IMR-90 (cell line): Measurements from ENCODE around the gene ARL2. TPM values are rescaled to one million over a fixed set of nuclear protein-coding genes. Genes with fewer than 3 reads are reported as not detected.

Experiments used
- ATAC-seq: fragments of 200-7000 bp; cut with Tn5 transposase; 2 replicates; pipeline ENCODE4 v1.9.1; 2020; ENCODE audit warnings: low read depth, mild to moderate bottlenecking, moderate library complexity
- BruUV-seq: library from RNA; stranded (reverse); fragments of 400-500 nt; replicated peaks from 2 replicates; lab custom pipeline; 2021; lab: Mats Ljungman, UMichigan
- CTCF ChIA-PET: fragments of 300-600 bp; formaldehyde crosslinking; extraction: SDS; loops from one replicate; lab custom pipeline; 2021; ENCODE audit warnings: antibody characterized with exemption; lab: Yijun Ruan, JAX
- POLR2A ChIA-PET: fragments of 300-600 bp; sonication (Branson Sonifier 250); formaldehyde crosslinking; loops from one replicate; lab custom pipeline; 2022; ENCODE audit warnings: antibody characterized with exemption; ENCODE audit not compliant: unreplicated experiment; lab: Charles Lee
- DNase-seq: peaks from one replicate; pipeline ENCODE4 v3.0.0; 2013
- H2AFZ ChIP-seq: replicated peaks from 2 replicates; pipeline ENCODE3; 2013; ENCODE audit warnings: low read length, mild to moderate bottlenecking; ENCODE audit not compliant: poor library complexity
- H2AK5ac ChIP-seq: 2 replicates; pipeline ENCODE4 v1.6.1; 2013; ENCODE audit warnings: low read depth, low read length, inconsistent platforms
- H2AK9ac ChIP-seq: replicated peaks from 2 replicates; pipeline ENCODE3; 2013; ENCODE audit warnings: mild to moderate bottlenecking, low read depth, low read length, moderate library complexity; ENCODE audit not compliant: poor library complexity
- H2BK120ac ChIP-seq: 2 replicates; pipeline ENCODE4 v1.6.1; 2013; ENCODE audit warnings: low read depth, low read length, inconsistent platforms
- H2BK15ac ChIP-seq: 3 replicates; pipeline ENCODE4 v1.6.1; 2013; ENCODE audit warnings: low read depth, low read length, inconsistent platforms
- H2BK20ac ChIP-seq: 2 replicates; pipeline ENCODE4 v1.6.1; 2013; ENCODE audit warnings: low read depth, mild to moderate bottlenecking, inconsistent platforms, low read length, moderate library complexity
- H2BK5ac ChIP-seq: 2 replicates; pipeline ENCODE4 v1.6.1; 2013; ENCODE audit warnings: mild to moderate bottlenecking, low read depth, low read length, inconsistent platforms; ENCODE audit not compliant: poor library complexity, severe bottlenecking
- H3K14ac ChIP-seq: replicated peaks from 2 replicates; pipeline ENCODE4 v1.6.1; 2013; ENCODE audit warnings: low read depth, low read length, inconsistent platforms
- H3K18ac ChIP-seq: 2 replicates; pipeline ENCODE4 v1.6.1; 2013; ENCODE audit warnings: low read depth, low read length, control low read depth
- H3K23ac ChIP-seq: 2 replicates; pipeline ENCODE4 v1.6.1; 2013; ENCODE audit warnings: low read depth, low read length, inconsistent platforms
- H3K27ac ChIP-seq: 2 replicates; pipeline ENCODE4 v1.5.1; 2013; ENCODE audit warnings: mild to moderate bottlenecking, control low read depth, low read length; ENCODE audit not compliant: insufficient read depth
- H3K27me3 ChIP-seq: 2 replicates; pipeline ENCODE4 v1.6.1; 2013; ENCODE audit warnings: low read length; ENCODE audit not compliant: control insufficient read depth, insufficient read depth
- H3K36me3 ChIP-seq: 2 replicates; pipeline ENCODE4 v1.6.1; 2013; ENCODE audit warnings: low read length, mixed read lengths; ENCODE audit not compliant: control insufficient read depth, insufficient read depth
- H3K4ac ChIP-seq: 2 replicates; pipeline ENCODE4 v1.6.1; 2013; ENCODE audit warnings: low read depth, low read length, inconsistent platforms
- H3K4me1 ChIP-seq: 2 replicates; pipeline ENCODE4 v1.6.1; 2013; ENCODE audit warnings: low read length, mixed read lengths; ENCODE audit not compliant: control insufficient read depth, insufficient read depth
- H3K4me2 ChIP-seq: 2 replicates; pipeline ENCODE4 v1.6.1; 2013; ENCODE audit warnings: low read depth, mild to moderate bottlenecking, control low read depth, low read length, moderate library complexity
- H3K4me3 ChIP-seq: 2 replicates; pipeline ENCODE4 v1.5.1; 2013; ENCODE audit warnings: low read depth, mild to moderate bottlenecking, control low read depth, low read length, moderate library complexity; ENCODE audit not compliant: insufficient read depth
- H3K56ac ChIP-seq: 2 replicates; pipeline ENCODE4 v1.6.1; 2013; ENCODE audit warnings: low read length, inconsistent platforms; ENCODE audit not compliant: insufficient read depth; ENCODE audit errors: extremely low read depth
- H3K79me1 ChIP-seq, 2 experiments: 2 replicates each; pipeline ENCODE4 v1.6.1; 2013; ENCODE audit warnings: low read length in 2 of 2, inconsistent platforms in 1 of 2, low read depth in 1 of 2
- H3K9ac ChIP-seq: 2 replicates; pipeline ENCODE4 v1.6.1; 2013; ENCODE audit warnings: low read depth, low read length, control low read depth
- H3K9me1 ChIP-seq: 2 replicates; pipeline ENCODE4 v1.6.1; 2013; ENCODE audit warnings: low read length, inconsistent platforms; ENCODE audit not compliant: insufficient read depth
- H3K9me3 ChIP-seq: 2 replicates; pipeline ENCODE4 v1.6.1; 2013; ENCODE audit warnings: low read length; ENCODE audit not compliant: control insufficient read depth, insufficient read depth
- H4K20me1 ChIP-seq: 2 replicates; pipeline ENCODE4 v1.6.1; 2013; ENCODE audit warnings: low read length, inconsistent platforms; ENCODE audit not compliant: insufficient read depth
- H4K5ac ChIP-seq: 2 replicates; pipeline ENCODE4 v1.6.1; 2013; ENCODE audit warnings: mild to moderate bottlenecking, low read depth, low read length, control low read depth
- H4K8ac ChIP-seq, 2 experiments: 2 replicates each; pipeline ENCODE4 v1.6.1; 2013; ENCODE audit warnings: low read depth in 2 of 2, low read length in 2 of 2, control low read depth in 1 of 2, inconsistent platforms in 1 of 2
- H4K91ac ChIP-seq: 2 replicates; pipeline ENCODE4 v1.6.1; 2013; ENCODE audit warnings: low read depth, low read length, inconsistent platforms; ENCODE audit not compliant: insufficient read depth
- CEBPB ChIP-seq: IDR thresholded peaks from 2 replicates; pipeline ENCODE4 v1.6.1; 2012; ENCODE audit warnings: low read depth, low read length, improper control_type of control experiment
- CTCF ChIP-seq: conservative IDR thresholded peaks from 2 replicates; pipeline ENCODE4 v1.5.1; 2012; ENCODE audit warnings: mild to moderate bottlenecking, low read depth, low read length, improper control_type of control experiment
- NFE2L2 ChIP-seq: fragments of 150-350 bp; IDR thresholded peaks from 2 replicates; pipeline ENCODE4 v1.6.1; 2016; ENCODE audit warnings: low read depth, mild to moderate bottlenecking, low read length
- POLR2A ChIP-seq: IDR thresholded peaks from 2 replicates; pipeline ENCODE4 v1.6.1; 2012; ENCODE audit warnings: mild to moderate bottlenecking, low read depth, low read length
- RCOR1 ChIP-seq: IDR thresholded peaks from 2 replicates; pipeline ENCODE4 v1.6.1; 2012; ENCODE audit warnings: mild to moderate bottlenecking, low read length, improper control_type of control experiment; ENCODE audit not compliant: insufficient replicate concordance
- RFX5 ChIP-seq: IDR thresholded peaks from 2 replicates; pipeline ENCODE4 v1.8.0; 2012; ENCODE audit warnings: low read depth, mild to moderate bottlenecking, low read length, moderate library complexity
- WGBS, 2 experiments: methylation state at CpG; one replicate each; pipeline versions ENCODE4 v1.1.5 to v1.1.7; 2013; ENCODE audit warnings: missing lambda C conversion rate in 2 of 2; ENCODE audit not compliant: insufficient read length in 1 of 2; ENCODE audit errors: extremely low coverage in 2 of 2; 5-methylcytosine and 5-hydroxymethylcytosine counted together
- dilution Hi-C: fragments of 300-500 bp; cut with HindIII; formaldehyde crosslinking; loops from one replicate; pipeline ENCODE4 v1.14.3; 2018; ENCODE audit warnings: low sequenced_read_pairs; ENCODE audit not compliant: unreplicated experiment
- in situ Hi-C: fragments of 300-500 bp; cut with MboI; formaldehyde crosslinking; loops from 3 replicates; pipeline ENCODE4 v1.14.3; 2019; ENCODE audit warnings: low sequenced_read_pairs, inconsistent platforms, mixed read lengths
- intact Hi-C: fragments of 100-400 bp; cut with micrococcal nuclease; formaldehyde crosslinking; loops from 2 replicates; pipeline ENCODE4 v1.10.0; 2022
- polyA plus RNA-seq, 3 experiments: library from polyadenylated mRNA; depleted of rRNA; stranded (reverse); fragments of >200 nt; gene quantifications; 2 replicates each; pipeline ENCODE4 v1.2.3, GENCODE V29; 2012; ENCODE audit warnings: low replicate concordance in 1 of 3
- total RNA-seq: library from RNA; depleted of rRNA; stranded (reverse); fragments of >200 nt; gene quantifications from 2 replicates; pipeline ENCODE4 v1.2.3, GENCODE V29; 2012
- TF ChIP-seq, protein P1 (sequence below): fragments of 150-350 bp; IDR thresholded peaks from 2 replicates; pipeline ENCODE4 v1.6.1; 2016; ENCODE audit warnings: low read depth, mild to moderate bottlenecking, low read length, moderate library complexity, borderline replicate concordance

Gene ARL2
- total and polyA plus RNA-seq, 2 of the 4 experiments (the other 2 are of a cell fraction), result 48.9 to 152 TPM

GRCh38 chr11:65008873-65009272, 5.1 kb upstream of the ARL2 start:
- no peak overlapping the region for H2AK5ac ChIP-seq
- TF ChIP-seq CEBPB, result no peak
- no peak for TF ChIP-seq POLR2A
- TF ChIP-seq NFE2L2, result no peak
- no peak for TF ChIP-seq RFX5
- TF ChIP-seq CTCF, result no peak
- TF ChIP-seq, protein P1, sequence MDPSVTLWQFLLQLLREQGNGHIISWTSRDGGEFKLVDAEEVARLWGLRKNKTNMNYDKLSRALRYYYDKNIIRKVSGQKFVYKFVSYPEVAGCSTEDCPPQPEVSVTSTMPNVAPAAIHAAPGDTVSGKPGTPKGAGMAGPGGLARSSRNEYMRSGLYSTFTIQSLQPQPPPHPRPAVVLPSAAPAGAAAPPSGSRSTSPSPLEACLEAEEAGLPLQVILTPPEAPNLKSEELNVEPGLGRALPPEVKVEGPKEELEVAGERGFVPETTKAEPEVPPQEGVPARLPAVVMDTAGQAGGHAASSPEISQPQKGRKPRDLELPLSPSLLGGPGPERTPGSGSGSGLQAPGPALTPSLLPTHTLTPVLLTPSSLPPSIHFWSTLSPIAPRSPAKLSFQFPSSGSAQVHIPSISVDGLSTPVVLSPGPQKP, result no peak
- no peak for TF ChIP-seq RCOR1
- no peak for ATAC-seq
- in situ Hi-C loops (loop anchor here (5.0 to 10.0 kb wide), 2 partner anchors 87 to 164 kb away; partner anchors contain the start of genes CDC42BPG and PPP2R5B), dilution Hi-C loops (no loop called here), intact Hi-C loops (no loop called here)
- no peak overlapping the region for H3K4ac ChIP-seq
- peaks cover 0 to 7% of the 10 kb centered on the region in 2 experiments; a peak in 2 of 4 replicates for H3K79me1 ChIP-seq
- DNase-seq, result no peak
- no peak overlapping the region for H2BK20ac ChIP-seq
- H3K36me3 ChIP-seq, result no peaks in the 10 kb centered on the region
- H3K27ac ChIP-seq, result no peak overlapping the region
- ChIA-PET CTCF (no interaction called here), POLR2A (no interaction called here)
- H3K23ac ChIP-seq, result no peak overlapping the region
- H2BK120ac ChIP-seq, result 0 out of 2 replicates have a peak overlapping the region, but pooled peaks have one; percentile 27
- peaks cover 18% of the 10 kb centered on the region for H3K9me1 ChIP-seq
- H4K20me1 ChIP-seq, result no peaks in the 10 kb centered on the region
- H3K18ac ChIP-seq, result no peak overlapping the region
- H3K4me3 ChIP-seq, result no peak overlapping the region
- H2AFZ ChIP-seq, result no peak overlapping the region
- no CpG with 5 or more reads among the region's 2 CpGs for WGBS, 2 experiments
- no peak overlapping the region for H2BK5ac ChIP-seq
- H3K4me2 ChIP-seq, result no peak overlapping the region
- no peak overlapping the region for H3K56ac ChIP-seq
- no peaks in the 10 kb centered on the region for H3K9me3 ChIP-seq
- H3K27me3 ChIP-seq, result no peaks in the 10 kb centered on the region
- no peak overlapping the region for H4K91ac ChIP-seq
- no peak overlapping the region for H2AK9ac ChIP-seq
- peaks cover 8% of the 10 kb centered on the region for H3K4me1 ChIP-seq
- no peak overlapping the region for H2BK15ac ChIP-seq
- no peak overlapping the region for H4K8ac ChIP-seq
- H4K5ac ChIP-seq, result no peak overlapping the region
- H3K9ac ChIP-seq, result no peak overlapping the region
- H3K14ac ChIP-seq, result no peak overlapping the region
- BruUV-seq, result no TSS peak
